K562 (cell line): Measurements from ENCODE around the gene ERBB4.

ENCODE experiments used
- AFF4 ChIP-seq: sonication (generic); formaldehyde crosslinking; IDR thresholded peaks from 2 replicates; pipeline ENCODE4 v1.8.0; 2023; ENCODE audit warnings: mild to moderate bottlenecking, missing genetic modification reagents
- CTCF ChIP-seq, 3 experiments: IDR thresholded peaks in 2 of 3; conservative IDR thresholded peaks in 1 of 3; 2 replicates each; pipeline ENCODE4 v1.5.1; 2011 to 2012; ENCODE audit warnings: low read length in 3 of 3, mild to moderate bottlenecking in 3 of 3, control low read depth in 2 of 3, improper control_type of control experiment in 1 of 3, inconsistent platforms in 1 of 3, low read depth in 1 of 3, mixed read lengths in 1 of 3, moderate library complexity in 1 of 3; ENCODE audit not compliant: insufficient read depth in 2 of 3
- E2F4 ChIP-seq: sonication (generic); formaldehyde crosslinking; IDR thresholded peaks from 2 replicates; pipeline ENCODE4 v1.8.0; 2022; ENCODE audit warnings: mild to moderate bottlenecking, low read depth, missing genetic modification reagents
- EHMT2 ChIP-seq: fragments of 450-650 bp; IDR thresholded peaks from 2 replicates; pipeline ENCODE4 v1.6.1; 2018; ENCODE audit warnings: antibody characterized with exemption
- HIVEP1 ChIP-seq: fragments of 250-450 bp; sonication (Bioruptor Pico); IDR thresholded peaks from 2 replicates; pipeline ENCODE4 v1.4.0; 2020; ENCODE audit warnings: mild to moderate bottlenecking
- HOMEZ ChIP-seq: fragments of 250-450 bp; sonication (Bioruptor Pico); IDR thresholded peaks from 2 replicates; pipeline ENCODE4 v1.4.0; 2020; ENCODE audit warnings: mild to moderate bottlenecking, moderate library complexity
- NKRF ChIP-seq: fragments of 450-650 bp; IDR thresholded peaks from 2 replicates; pipeline ENCODE4 v1.6.1; 2016; ENCODE audit warnings: borderline replicate concordance
- RAD21 ChIP-seq, 2 experiments: fragments of 250-450 bp in 1 of 2; fragments of 450-650 bp in 1 of 2; sonication (Bioruptor Pico) in 1 of 2; formaldehyde crosslinking in 1 of 2; IDR thresholded peaks in 1 of 2; conservative IDR thresholded peaks in 1 of 2; 2 replicates each; pipeline versions ENCODE4 v1.4.0 to v1.8.0; 2020 to 2022; ENCODE audit warnings: mild to moderate bottlenecking in 2 of 2, moderate library complexity in 1 of 2
- RBM17 ChIP-seq: fragments of 200-400 bp; formaldehyde crosslinking; IDR thresholded peaks from 2 replicates; pipeline ENCODE4 v1.6.1; 2017; ENCODE audit warnings: low read depth, mild to moderate bottlenecking, low read length, borderline replicate concordance
- USF2 ChIP-seq: sonication (generic); formaldehyde crosslinking; IDR thresholded peaks from 2 replicates; pipeline ENCODE4 v1.5.0; 2020; ENCODE audit warnings: missing genetic modification reagents
- ZNF76 ChIP-seq: fragments of 250-450 bp; sonication (Bioruptor Pico); IDR thresholded peaks from 2 replicates; pipeline ENCODE4 v1.4.0; 2020; ENCODE audit warnings: mild to moderate bottlenecking, moderate library complexity, borderline replicate concordance

- TF ChIP-seq EHMT2 (no peak), NKRF (no peak), E2F4 (CRISPR knock-in tag) (no peak), AFF4 (CRISPR knock-in tag) (no peak), RBM17 (no peak), CTCF (IDR thresholded peaks at IDR 0.05 in 2 of 3, conservative IDR thresholded peaks at IDR 0.05 in 1 of 3; ENCODE audit: insufficient read depth in 2 of 3, low read depth in 1 of 3, low read length in 3 of 3) (no peak), HIVEP1 (CRISPR knock-in tag) (no peak), ZNF76 (CRISPR knock-in tag) (no peak), HOMEZ (CRISPR knock-in tag) (no peak), USF2 (no peak), RAD21 (CRISPR knock-in tag; conservative IDR thresholded peaks at IDR 0.05 in 1 of 2, IDR thresholded peaks at IDR 0.05 in 1 of 2) (no peak)
These were observed 552.3 kb downstream of the ERBB4 start for GRCh38 chr2:211986313-211986712.
